H1 (cell line): Measurements from ENCODE around the gene PCSK4. TPM values are rescaled to one million over a fixed set of nuclear protein-coding genes. Genes with fewer than 3 reads are reported as not detected.

Experiments used
- CTCF ChIA-PET: fragments of 300-600 bp; sonication (Branson Sonifier 250); formaldehyde crosslinking; loops from one replicate; lab custom pipeline; 2021; ENCODE audit not compliant: partially characterized antibody; lab: Charles Lee
- POLR2A ChIA-PET: fragments of 300-600 bp; sonication (Branson Sonifier 250); formaldehyde crosslinking; loops from one replicate; lab custom pipeline; 2021; ENCODE audit warnings: inconsistent platforms; ENCODE audit not compliant: partially characterized antibody; lab: Charles Lee
- DNase-seq, 2 experiments: peaks; one replicate each; pipeline versions ENCODE4 v3.0.0 to v3.0.0-alpha.2; 2010 to 2022; ENCODE audit warnings: low spot score in 2 of 2, low read depth in 1 of 2, mixed read lengths in 1 of 2
- FAIRE-seq: peaks from 2 replicates; lab custom pipeline; 2011; peaks lifted over from hg19 to GRCh38; lab: Jason Lieb, UNC
- H2AFZ ChIP-seq: 2 replicates; pipeline ENCODE4 v1.8.1; 2012; ENCODE audit warnings: low read length, inconsistent platforms
- H2AK5ac ChIP-seq: 2 replicates; pipeline ENCODE4 v1.6.1; 2013; ENCODE audit warnings: low read depth, low read length
- H2BK120ac ChIP-seq: replicated peaks from 2 replicates; pipeline ENCODE3; 2013; ENCODE audit warnings: low read depth, low read length, inconsistent platforms
- H2BK12ac ChIP-seq: 2 replicates; pipeline ENCODE4 v1.6.1; 2013; ENCODE audit warnings: low read depth, low read length
- H2BK15ac ChIP-seq: 2 replicates; pipeline ENCODE4 v1.6.1; 2013; ENCODE audit warnings: low read length
- H2BK20ac ChIP-seq: 2 replicates; pipeline ENCODE4 v1.6.1; 2013; ENCODE audit warnings: low read length
- H2BK5ac ChIP-seq: 2 replicates; pipeline ENCODE4 v1.6.1; 2013; ENCODE audit warnings: low read depth, low read length
- H3K14ac ChIP-seq: 2 replicates; pipeline ENCODE4 v1.6.1; 2013; ENCODE audit warnings: inconsistent platforms; ENCODE audit not compliant: insufficient read length
- H3K18ac ChIP-seq: 2 replicates; pipeline ENCODE4 v1.6.1; 2013; ENCODE audit warnings: low read length; ENCODE audit errors: extremely low read depth
- H3K23ac ChIP-seq: 2 replicates; pipeline ENCODE4 v1.6.1; 2013; ENCODE audit warnings: inconsistent platforms; ENCODE audit not compliant: insufficient read length
- H3K23me2 ChIP-seq: 2 replicates; pipeline ENCODE4 v1.6.1; 2013; ENCODE audit warnings: low read depth, low read length
- H3K27ac ChIP-seq: 2 replicates; pipeline ENCODE4 v1.6.1; 2011; ENCODE audit warnings: low read depth, low read length, inconsistent platforms
- H3K27me3 ChIP-seq, 4 experiments: replicated peaks in 1 of 4; 1 replicate in 1 of 4; 2 replicates in 3 of 4; pipeline versions ENCODE4 v1.6.1 to v1.8.1; 2011 to 2013; ENCODE audit warnings: low read length in 3 of 4, mild to moderate bottlenecking in 3 of 4, inconsistent platforms in 2 of 4, mixed read lengths in 2 of 4, moderate library complexity in 1 of 4; ENCODE audit not compliant: control insufficient read depth in 3 of 4, insufficient read depth in 3 of 4; ENCODE audit errors: extremely low read depth in 1 of 4
- H3K36me3 ChIP-seq, 4 experiments: 2 replicates each; pipeline versions ENCODE4 v1.6.1 to v1.8.1; 2011 to 2013; ENCODE audit warnings: mild to moderate bottlenecking in 4 of 4, low read length in 3 of 4, moderate library complexity in 2 of 4, control low read depth in 1 of 4, inconsistent platforms in 1 of 4; ENCODE audit not compliant: insufficient read depth in 4 of 4, control insufficient read depth in 2 of 4
- H3K4ac ChIP-seq: replicated peaks from 2 replicates; pipeline ENCODE3; 2013; ENCODE audit warnings: low read length, low read depth, mixed read lengths, inconsistent platforms; ENCODE audit not compliant: insufficient read length
- H3K4me1 ChIP-seq, 4 experiments: replicated peaks in 1 of 4; 1 replicate in 1 of 4; 2 replicates in 3 of 4; pipeline versions ENCODE4 v1.6.1 to v1.8.1; 2011 to 2013; ENCODE audit warnings: low read length in 3 of 4, inconsistent platforms in 2 of 4, mixed read lengths in 1 of 4; ENCODE audit not compliant: insufficient read depth in 4 of 4, control insufficient read depth in 3 of 4
- H3K4me2 ChIP-seq, 2 experiments: 2 replicates each; pipeline versions ENCODE4 v1.6.1 to v1.8.1; 2011 to 2013; ENCODE audit warnings: low read depth in 2 of 2, low read length in 2 of 2, control low read depth in 1 of 2, inconsistent platforms in 1 of 2, mild to moderate bottlenecking in 1 of 2; ENCODE audit not compliant: insufficient read depth in 1 of 2
- H3K4me3 ChIP-seq, 4 experiments: fragments of 200-600, 300-600 bp in 1 of 4; sonication (generic), shearing (Covaris generic), sonication (Bioruptor Twin) in 1 of 4; 2 replicates each; pipeline versions ENCODE4 v1.5.1 to v1.8.1; 2011 to 2016; ENCODE audit warnings: low read length in 4 of 4, low read depth in 3 of 4, control low read depth in 2 of 4, inconsistent platforms in 2 of 4, mild to moderate bottlenecking in 2 of 4, mixed read lengths in 1 of 4, moderate library complexity in 1 of 4; ENCODE audit not compliant: insufficient read depth in 2 of 4; ENCODE audit errors: extremely low read depth in 1 of 4
- H3K56ac ChIP-seq: replicated peaks from 2 replicates; pipeline ENCODE3; 2013; ENCODE audit warnings: low read depth, mild to moderate bottlenecking, mixed read lengths, low read length, inconsistent platforms; ENCODE audit not compliant: insufficient read length
- H3K79me1 ChIP-seq: 2 replicates; pipeline ENCODE4 v1.6.1; 2013; ENCODE audit warnings: low read depth, low read length, control low read depth
- H3K79me2 ChIP-seq, 2 experiments: 2 replicates each; pipeline versions ENCODE4 v1.6.1 to v1.8.1; 2012 to 2013; ENCODE audit warnings: low read length in 2 of 2, mild to moderate bottlenecking in 2 of 2, inconsistent platforms in 1 of 2; ENCODE audit not compliant: insufficient read depth in 2 of 2, control insufficient read depth in 1 of 2
- H3K9ac ChIP-seq, 4 experiments: replicated peaks in 1 of 4; 1 replicate in 1 of 4; 2 replicates in 3 of 4; pipeline versions ENCODE4 v1.6.1 to v1.8.1; 2011 to 2013; ENCODE audit warnings: low read depth in 3 of 4, low read length in 3 of 4, control low read depth in 2 of 4, mild to moderate bottlenecking in 2 of 4, moderate library complexity in 2 of 4, inconsistent platforms in 1 of 4; ENCODE audit errors: extremely low read depth in 1 of 4
- H3K9me3 ChIP-seq, 2 experiments: 2 replicates each; pipeline versions ENCODE4 v1.6.1 to v1.8.1; 2012 to 2013; ENCODE audit warnings: mild to moderate bottlenecking in 2 of 2, moderate library complexity in 2 of 2, control low read depth in 1 of 2, inconsistent platforms in 1 of 2, low read depth in 1 of 2, low read length in 1 of 2, mixed read lengths in 1 of 2; ENCODE audit not compliant: insufficient read depth in 2 of 2
- H4K20me1 ChIP-seq, 2 experiments: replicated peaks in 1 of 2; 2 replicates each; pipeline versions ENCODE3 to v1.8.1; 2011 to 2013; ENCODE audit warnings: inconsistent platforms in 2 of 2, low read length in 2 of 2, mild to moderate bottlenecking in 1 of 2; ENCODE audit not compliant: insufficient read depth in 2 of 2, control insufficient read depth in 1 of 2
- H4K5ac ChIP-seq: 2 replicates; pipeline ENCODE4 v1.6.1; 2013; ENCODE audit warnings: low read length, low read depth, mixed read lengths, inconsistent platforms; ENCODE audit not compliant: insufficient read length
- H4K8ac ChIP-seq: 2 replicates; pipeline ENCODE4 v1.8.0; 2013; ENCODE audit warnings: mild to moderate bottlenecking, moderate library complexity, low read length, inconsistent platforms; ENCODE audit not compliant: insufficient read depth; ENCODE audit errors: extremely low read depth
- H4K91ac ChIP-seq: replicated peaks from 2 replicates; pipeline ENCODE3; 2013; ENCODE audit warnings: low read length, mixed read lengths, inconsistent platforms; ENCODE audit not compliant: insufficient read length
- BACH1 ChIP-seq: IDR thresholded peaks from 2 replicates; pipeline ENCODE4 v1.6.1; 2012; ENCODE audit warnings: low read length, improper control_type of control experiment
- BRCA1 ChIP-seq: IDR thresholded peaks from 2 replicates; pipeline ENCODE4 v1.6.1; 2012; ENCODE audit warnings: low read depth, low read length, improper control_type of control experiment
- CBX8 ChIP-seq: fragments of 300-800, 300-1000 bp; sonication (generic); IDR thresholded peaks from 2 replicates; pipeline ENCODE4 v1.7.1; 2016; ENCODE audit warnings: low read depth, low read length, borderline replicate concordance
- CTBP2 ChIP-seq: IDR thresholded peaks from 2 replicates; pipeline ENCODE4 v1.7.0; 2011; ENCODE audit warnings: borderline replicate concordance, mild to moderate bottlenecking, moderate library complexity, mixed read lengths, low read length; ENCODE audit not compliant: insufficient read depth, insufficient read length
- EP300 ChIP-seq, 2 experiments: IDR thresholded peaks; 1 replicate in 1 of 2; 2 replicates in 1 of 2; pipeline ENCODE4 v1.6.1; 2011 to 2012; ENCODE audit warnings: low read depth in 2 of 2, low read length in 2 of 2, mild to moderate bottlenecking in 2 of 2, borderline replicate concordance in 1 of 2, inconsistent platforms in 1 of 2, moderate library complexity in 1 of 2
- EZH2 ChIP-seq: fragments of 200-600 bp; sonication (generic); IDR thresholded peaks from 2 replicates; pipeline ENCODE4 v1.7.1; 2012; ENCODE audit warnings: low read depth, mild to moderate bottlenecking, moderate library complexity, low read length, inconsistent platforms; ENCODE audit not compliant: severe bottlenecking
- JUN ChIP-seq: IDR thresholded peaks from 2 replicates; pipeline ENCODE4 v1.6.1; 2011; ENCODE audit warnings: low read depth, mild to moderate bottlenecking, improper control_type of control experiment, low read length
- RXRA ChIP-seq: IDR thresholded peaks from 2 replicates; pipeline ENCODE4 v1.6.1; 2011; ENCODE audit warnings: low read depth, mild to moderate bottlenecking, low read length, moderate library complexity; ENCODE audit not compliant: insufficient read depth
- SP1 ChIP-seq: IDR thresholded peaks from 2 replicates; pipeline ENCODE4 v1.6.1; 2011; ENCODE audit warnings: low read depth, low read length
- TAF7 ChIP-seq: optimal IDR thresholded peaks from 2 replicates; pipeline ENCODE3; 2011; ENCODE audit warnings: low read depth, mild to moderate bottlenecking, inconsistent platforms, low read length, moderate library complexity, borderline replicate concordance
- WGBS, 2 experiments: shearing (Covaris generic) in 1 of 2; methylation state at CpG; one replicate each; pipeline versions ENCODE4 v1.1.6 to v1.1.7; 2013 to 2015; ENCODE audit warnings: low lambda C conversion rate in 2 of 2, mixed read lengths in 2 of 2, inconsistent platforms in 1 of 2, low coverage in 1 of 2, missing lambda C conversion rate in 1 of 2; ENCODE audit not compliant: insufficient replicate concordance in 2 of 2, insufficient coverage in 1 of 2, insufficient read length in 1 of 2; ENCODE audit errors: extremely low coverage in 1 of 2, missing lambda C conversion rate in 1 of 2; 5-methylcytosine and 5-hydroxymethylcytosine counted together
- polyA plus RNA-seq, 7 experiments: library from polyadenylated mRNA; depleted of rRNA in 3 of 7; stranded (reverse) in 5 of 7; unstranded in 2 of 7; fragments of >200 nt in 5 of 7; fragments of 200-250 nt in 2 of 7; gene quantifications; 1 replicate in 5 of 7; 2 replicates in 1 of 7; 4 replicates in 1 of 7; pipeline versions ENCODE4 v1.2.1 to v1.2.3, GENCODE V29; 2011 to 2013; ENCODE audit warnings: missing spikeins in 2 of 7, mixed read lengths in 2 of 7
- total RNA-seq: library from RNA; stranded (reverse); fragmentation: NEBNext Ultra II Directional; extraction: Animal tissue kit (Norgen Biotek cat#: 25700); gene quantifications from 2 replicates; pipeline ENCODE4 v1.2.1, GENCODE V29; 2021
- TF ChIP-seq, protein P1 (sequence below): IDR thresholded peaks from 2 replicates; pipeline ENCODE4 v1.6.1; 2012; ENCODE audit warnings: inconsistent platforms

Gene PCSK4
- total and polyA plus RNA-seq, 2 of the 8 experiments (the other 6 are each of a cell fraction or from before 2014, with no cell fraction given) = 9.8 to 10.7 TPM

DNA sequence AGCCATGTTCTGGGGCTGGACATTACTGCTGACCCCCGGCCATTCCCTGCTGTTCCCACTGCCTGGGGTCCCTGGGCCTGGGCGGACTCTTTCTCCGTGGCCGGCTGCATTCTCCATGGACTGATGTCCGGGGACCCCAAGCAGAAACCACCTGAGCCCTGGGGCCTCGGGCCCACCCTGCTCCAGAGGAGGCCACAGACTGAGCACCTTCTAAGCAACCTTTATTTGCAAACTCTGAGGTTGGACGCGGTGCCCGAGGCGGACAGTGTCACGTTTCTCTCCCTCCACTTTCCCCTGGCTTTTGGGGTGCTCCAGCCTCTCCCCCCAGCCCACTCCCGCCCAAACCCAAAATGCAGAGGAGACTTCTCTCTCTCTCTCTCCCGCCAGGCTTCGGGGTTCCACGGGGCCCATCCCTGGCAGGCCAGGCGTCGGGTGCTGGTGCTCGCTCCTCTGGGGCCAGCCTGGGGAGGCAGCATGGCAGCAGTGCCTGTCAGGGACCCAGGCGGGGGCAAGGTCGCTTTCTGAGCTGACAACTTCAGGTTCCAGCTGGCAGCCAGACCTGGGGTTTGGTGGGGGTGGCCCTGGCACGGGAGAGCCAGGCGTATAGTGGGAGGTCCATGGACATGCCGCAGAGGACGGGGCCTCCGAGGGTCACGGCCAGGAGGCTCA, 8.8 kb downstream of the PCSK4 start:
- H3K4me3 ChIP-seq = no peak overlapping the region
- FAIRE-seq (no peak), DNase-seq (no peak)
- H2BK120ac ChIP-seq = no peak overlapping the region
- no peak overlapping the region for H3K14ac ChIP-seq
- no peak overlapping the region for H2BK20ac ChIP-seq
- no peak overlapping the region for H3K23ac ChIP-seq
- ChIA-PET CTCF (interaction anchor here (0.8 to 1.1 kb wide), 2 partner anchors 16 to 33 kb away, joined by 3 to 4 read pairs; no protein-coding TSS in a partner anchor), POLR2A (interaction anchor here (0.8 to 1.4 kb wide), 5 partner anchors 12 to 51 kb away, joined by 3 read pairs; no protein-coding TSS in a partner anchor)
- H3K9ac ChIP-seq = no peak overlapping the region
- peaks cover under 1% of the 10 kb centered on the region; the same call in 1 of the 2 replicates for H3K79me1 ChIP-seq
- 90% methylated on average over 22 of the region's 26 CpGs; no CpG with 5 or more reads in 1 of the 2 experiments for WGBS, 2 experiments
- no peak overlapping the region for H2BK15ac ChIP-seq
- no peak overlapping the region for H2AFZ ChIP-seq
- no peak overlapping the region for H4K8ac ChIP-seq
- no peak overlapping the region for H3K27ac ChIP-seq
- H4K20me1 ChIP-seq = peaks cover 2% of the 10 kb centered on the region in 2 experiments
- no peak overlapping the region for H2AK5ac ChIP-seq
- no peaks in the 10 kb centered on the region; a peak in 3 of 7 replicates for H3K4me1 ChIP-seq
- no peak overlapping the region for H3K56ac ChIP-seq
- H3K79me2 ChIP-seq = peaks cover 0 to 4% of the 10 kb centered on the region in 2 experiments; a peak in 1 of 4 replicates
- no peaks in the 10 kb centered on the region for H3K27me3 ChIP-seq
- H4K5ac ChIP-seq = no peak overlapping the region
- H3K4ac ChIP-seq = no peak overlapping the region
- H3K23me2 ChIP-seq = peaks cover 7% of the 10 kb centered on the region
- no peak overlapping the region for H4K91ac ChIP-seq
- no peak overlapping the region for H2BK12ac ChIP-seq
- no peak overlapping the region for H2BK5ac ChIP-seq
- no peak overlapping the region for H3K18ac ChIP-seq
- no peak overlapping the region for H3K4me2 ChIP-seq
- peaks cover 0 to 3% (median 1%) of the 10 kb centered on the region in 4 experiments; a peak in 1 of 8 replicates for H3K36me3 ChIP-seq
- no peaks in the 10 kb centered on the region for H3K9me3 ChIP-seq
- TF ChIP-seq CTBP2 (no peak), BRCA1 (no peak), TAF7 (no peak), RXRA (no peak), EZH2 (no peak), SP1 (no peak), BACH1 (no peak), CBX8 (no peak), JUN (no peak), EP300 (IDR thresholded peaks at IDR 0.05; ENCODE audit: borderline replicate concordance in 1 of 2, low read depth in 2 of 2, low read length in 2 of 2) (no peak)
- TF ChIP-seq, protein P1, sequence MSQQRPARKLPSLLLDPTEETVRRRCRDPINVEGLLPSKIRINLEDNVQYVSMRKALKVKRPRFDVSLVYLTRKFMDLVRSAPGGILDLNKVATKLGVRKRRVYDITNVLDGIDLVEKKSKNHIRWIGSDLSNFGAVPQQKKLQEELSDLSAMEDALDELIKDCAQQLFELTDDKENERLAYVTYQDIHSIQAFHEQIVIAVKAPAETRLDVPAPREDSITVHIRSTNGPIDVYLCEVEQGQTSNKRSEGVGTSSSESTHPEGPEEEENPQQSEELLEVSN = no peak
